Measurements from ENCODE around the gene IMPG2.

GRCh38 chr3:101244212-101244575 is 76.2 kb downstream of the IMPG2 start:
- TF ChIP-seq CTCF (IDR thresholded peaks at IDR 0.05), result no peak
- TF ChIP-seq EZH2 (IDR thresholded peaks at IDR 0.05; ENCODE audit: borderline replicate concordance, insufficient read depth, low read depth, low read length, poor library complexity, severe bottlenecking), result no peak
